ENCODE results near the gene CPB1.

- no peak for TF ChIP-seq CTCF (conservative IDR thresholded peaks at IDR 0.05; ENCODE audit: low read depth, low read length)
- TF ChIP-seq EZH2 (IDR thresholded peaks at IDR 0.05; ENCODE audit: low read length, unreplicated experiment) = no peak
- TF ChIP-seq EZH2phosphoT487 (IDR thresholded peaks at IDR 0.05; ENCODE audit: borderline replicate concordance, low read length) = no peak
These were observed 51.6 kb downstream of the CPB1 start for GRCh38 chr3:148879256-148879655.

Data from PC-3 (cell line).